CD4-positive, CD25-positive, alpha-beta regulatory T cell (primary cell): ENCODE measurements around the gene MCM3AP. TPM values are rescaled to one million over a fixed set of nuclear protein-coding genes. Genes with fewer than 3 reads are reported as not detected.

Source experiments
- ATAC-seq, 2 donors: fragments of 150-1000 bp; cut with Tn5 transposase; one replicate each; pipeline ENCODE4 v1.10.0; 2021; ENCODE audit warnings: low read depth in 2 of 2, moderate number of reproducible peaks in 2 of 2, moderate library complexity in 1 of 2
- DNase-seq, 3 donors: peaks; one replicate each; pipeline versions ENCODE4 v3.0.0 to v3.0.0-alpha.2; 2012 to 2022; ENCODE audit warnings: mixed read lengths in 1 of 3
- H3K27ac ChIP-seq: one replicate; pipeline ENCODE4 v1.7.0; 2013; ENCODE audit warnings: mild to moderate bottlenecking, low read length; ENCODE audit not compliant: insufficient read depth, poor library complexity, severe bottlenecking
- H3K27me3 ChIP-seq: one replicate; pipeline ENCODE4 v1.7.0; 2013; ENCODE audit warnings: low read length; ENCODE audit not compliant: control insufficient read depth, insufficient read depth
- H3K36me3 ChIP-seq: one replicate; pipeline ENCODE4 v1.7.0; 2013; ENCODE audit warnings: mild to moderate bottlenecking, low read length, moderate library complexity; ENCODE audit not compliant: control insufficient read depth, insufficient read depth
- H3K4me1 ChIP-seq: 2 replicates; pipeline ENCODE4 v1.7.0; 2013; ENCODE audit warnings: mild to moderate bottlenecking, low read length; ENCODE audit not compliant: insufficient read depth, control insufficient read depth, poor library complexity, severe bottlenecking
- H3K4me3 ChIP-seq: one replicate; pipeline ENCODE4 v1.7.0; 2013; ENCODE audit warnings: low read depth, mild to moderate bottlenecking, low read length, moderate library complexity
- H3K9me3 ChIP-seq, 2 experiments: 1 replicate in 1 of 2; 2 replicates in 1 of 2; pipeline ENCODE4 v1.7.0; 2013; ENCODE audit warnings: low read length in 2 of 2, mild to moderate bottlenecking in 1 of 2, moderate library complexity in 1 of 2; ENCODE audit not compliant: control insufficient read depth in 2 of 2
- H3K27ac Mint-ChIP-seq, 3 donors: one replicate each; pipeline ENCODE4 v1.8.0; 2020 to 2022; ENCODE audit warnings: mild to moderate bottlenecking in 3 of 3, mixed read lengths in 3 of 3, moderate library complexity in 2 of 3
- H3K27me3 Mint-ChIP-seq: one replicate; pipeline ENCODE4 v1.8.0; 2022; ENCODE audit warnings: mild to moderate bottlenecking, mixed read lengths
- H3K36me3 Mint-ChIP-seq: one replicate; pipeline ENCODE4 v1.8.0; 2020; ENCODE audit warnings: mixed read lengths
- H3K4me1 Mint-ChIP-seq, 4 donors: one replicate each; pipeline ENCODE4 v1.8.0; 2020 to 2022; ENCODE audit warnings: mixed read lengths in 4 of 4, mild to moderate bottlenecking in 1 of 4
- H3K4me3 Mint-ChIP-seq, 4 donors: one replicate each; pipeline ENCODE4 v1.8.0; 2020 to 2022; ENCODE audit warnings: mild to moderate bottlenecking in 4 of 4, mixed read lengths in 4 of 4, moderate library complexity in 3 of 4
- H3K9me3 Mint-ChIP-seq, 7 donors: one replicate each; pipeline ENCODE4 v1.8.0; 2020 to 2022; ENCODE audit warnings: mixed read lengths in 7 of 7, mild to moderate bottlenecking in 3 of 7, moderate library complexity in 2 of 7
- polyA plus RNA-seq, 4 donors: library from polyadenylated mRNA; unstranded; fragments of 300-500 nt; fragmentation: Illumina TruSeq; gene quantifications; one replicate each; pipeline ENCODE4 v1.2.3, GENCODE V29; 2021
- total RNA-seq: library from RNA; stranded (reverse); gene quantifications from one replicate; pipeline ENCODE4 v1.2.3, GENCODE V29; 2022

MCM3AP gene
- total and polyA plus RNA-seq, 5 donors from 2014 or later: 30.7 to 139 (median 45.3) TPM

GRCh38 chr21:46199436-46200373 is 85.7 kb downstream of the MCM3AP start:
- ATAC-seq (no peak), DNase-seq (no peak)
- H3K4me1 ChIP-seq: no peaks in the 10 kb centered on the region
- H3K4me3 ChIP-seq: no peak overlapping the region
- H3K36me3 ChIP-seq: peaks cover 39% of the 10 kb centered on the region
- Mint-ChIP-seq H3K9me3 (no peaks in the 10 kb centered on the region), H3K36me3 (peaks cover 31% of the 10 kb centered on the region), H3K27ac (peak overlapping the region in 1 of 3 donors; percentile 73), H3K27me3 (no peaks in the 10 kb centered on the region), H3K4me3 (no peak overlapping the region), H3K4me1 (peaks cover 0 to 8% (median 0%) of the 10 kb centered on the region in 4 donors)
- no peak overlapping the region for H3K27ac ChIP-seq
- H3K27me3 ChIP-seq: no peaks in the 10 kb centered on the region
- H3K9me3 ChIP-seq: no peaks in the 10 kb centered on the region

- Mint-ChIP-seq H3K36me3 (peaks cover 33% of the 10 kb centered on the region), H3K9me3 (no peaks in the 10 kb centered on the region), H3K27me3 (no peaks in the 10 kb centered on the region), H3K4me3 (no peak overlapping the region), H3K4me1 (peaks cover 0 to 8% (median 0%) of the 10 kb centered on the region in 4 donors), H3K27ac (no peak overlapping the region)
- H3K27me3 ChIP-seq: no peaks in the 10 kb centered on the region
- H3K4me1 ChIP-seq: no peaks in the 10 kb centered on the region
- DNase-seq (no peak), ATAC-seq (no peak)
- no peak overlapping the region for H3K4me3 ChIP-seq
- H3K36me3 ChIP-seq: peaks cover 40% of the 10 kb centered on the region
- H3K9me3 ChIP-seq: no peaks in the 10 kb centered on the region
- H3K27ac ChIP-seq: no peak overlapping the region
These were observed 88.7 kb downstream of the MCM3AP start for GRCh38 chr21:46196733-46197132.

GRCh38 chr21:46195595-46196195 is 89.7 kb downstream of the MCM3AP start:
- H3K4me1 ChIP-seq: no peaks in the 10 kb centered on the region
- H3K27me3 ChIP-seq: no peaks in the 10 kb centered on the region
- Mint-ChIP-seq H3K4me1 (peaks cover 0 to 8% (median 0%) of the 10 kb centered on the region in 4 donors), H3K9me3 (no peaks in the 10 kb centered on the region), H3K4me3 (no peak overlapping the region), H3K27ac (peak overlapping the region in 1 of 3 donors; percentile 82), H3K36me3 (peaks cover 33% of the 10 kb centered on the region), H3K27me3 (no peaks in the 10 kb centered on the region)
- H3K9me3 ChIP-seq: no peaks in the 10 kb centered on the region
- no peak overlapping the region for H3K27ac ChIP-seq
- no peak overlapping the region for H3K4me3 ChIP-seq
- DNase-seq: no peak
- no peak for ATAC-seq
- peaks cover 40% of the 10 kb centered on the region for H3K36me3 ChIP-seq

DNA sequence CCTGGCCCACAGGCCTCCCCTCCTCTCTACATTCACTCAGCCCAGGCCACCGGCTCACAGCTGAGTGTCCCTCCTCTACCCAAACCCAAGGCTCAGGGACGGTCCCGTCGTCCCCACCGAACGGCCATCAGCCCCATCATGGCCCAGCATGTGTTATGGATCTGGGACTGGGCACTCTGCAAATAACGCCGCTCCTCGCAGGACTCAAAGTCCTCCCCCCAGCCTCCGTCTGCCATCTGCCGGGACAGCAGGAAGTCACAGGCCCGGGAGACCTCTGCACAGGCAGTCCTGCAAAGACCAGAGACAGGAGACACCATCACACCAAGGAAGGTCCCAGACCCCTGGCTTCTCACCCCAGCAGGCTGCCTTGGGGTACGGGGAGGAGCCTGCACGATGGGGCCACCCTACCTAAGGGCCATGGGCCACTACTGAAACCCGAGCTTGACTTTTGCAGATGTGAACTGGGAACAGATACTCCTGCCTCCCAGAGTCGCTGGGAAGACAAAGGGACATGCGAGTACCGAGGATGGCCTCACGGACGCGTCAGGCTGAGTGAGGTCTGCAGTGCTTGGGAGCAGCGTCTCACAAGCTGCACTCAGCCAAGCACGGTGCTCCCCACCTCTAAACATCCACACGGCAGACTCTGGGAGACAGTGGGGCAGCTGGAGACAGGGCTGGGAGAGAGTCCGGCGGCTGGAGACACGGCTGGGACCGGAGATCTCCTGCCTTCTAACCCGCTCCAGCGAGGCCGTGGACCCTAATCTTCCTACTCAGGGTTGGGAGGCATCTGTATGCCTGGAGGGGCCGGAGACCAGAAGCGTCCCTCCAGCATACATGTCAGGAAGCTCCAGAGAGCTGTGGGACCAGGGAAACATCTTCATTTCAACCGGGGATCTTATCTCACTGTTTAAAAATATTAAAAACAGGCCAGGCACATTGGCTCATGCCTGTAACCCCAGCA is 90.8 kb downstream of the MCM3AP start:
- H3K4me3 ChIP-seq: no peak overlapping the region
- no peak overlapping the region for H3K27ac ChIP-seq
- peak overlapping the region in 1 of 3 donors; percentile 65 for H3K27ac Mint-ChIP-seq
- peaks cover 31% of the 10 kb centered on the region for H3K36me3 Mint-ChIP-seq
- H3K4me3 Mint-ChIP-seq: no peak overlapping the region
- DNase-seq (no peak), ATAC-seq (no peak)
- H3K27me3 ChIP-seq: no peaks in the 10 kb centered on the region
- H3K27me3 Mint-ChIP-seq: no peaks in the 10 kb centered on the region
- H3K9me3 ChIP-seq: no peaks in the 10 kb centered on the region
- no peaks in the 10 kb centered on the region for H3K9me3 Mint-ChIP-seq
- peaks cover 33% of the 10 kb centered on the region for H3K36me3 ChIP-seq
- H3K4me1 Mint-ChIP-seq: peaks cover 0 to 6% (median 0%) of the 10 kb centered on the region in 4 donors
- H3K4me1 ChIP-seq: no peaks in the 10 kb centered on the region

- Mint-ChIP-seq H3K36me3 (peaks cover 24% of the 10 kb centered on the region), H3K27ac (peak overlapping the region in 1 of 3 donors; percentile 65), H3K4me1 (no peaks in the 10 kb centered on the region), H3K9me3 (no peaks in the 10 kb centered on the region), H3K27me3 (no peaks in the 10 kb centered on the region), H3K4me3 (no peak overlapping the region)
- ATAC-seq (no peak), DNase-seq (no peak)
- no peaks in the 10 kb centered on the region for H3K27me3 ChIP-seq
- H3K36me3 ChIP-seq: peaks cover 26% of the 10 kb centered on the region
- H3K27ac ChIP-seq: no peak overlapping the region
- no peaks in the 10 kb centered on the region for H3K4me1 ChIP-seq
- H3K9me3 ChIP-seq: no peaks in the 10 kb centered on the region
- H3K4me3 ChIP-seq: no peak overlapping the region
These were observed 91.5 kb downstream of the MCM3AP start for GRCh38 chr21:46193829-46194373.

DNA sequence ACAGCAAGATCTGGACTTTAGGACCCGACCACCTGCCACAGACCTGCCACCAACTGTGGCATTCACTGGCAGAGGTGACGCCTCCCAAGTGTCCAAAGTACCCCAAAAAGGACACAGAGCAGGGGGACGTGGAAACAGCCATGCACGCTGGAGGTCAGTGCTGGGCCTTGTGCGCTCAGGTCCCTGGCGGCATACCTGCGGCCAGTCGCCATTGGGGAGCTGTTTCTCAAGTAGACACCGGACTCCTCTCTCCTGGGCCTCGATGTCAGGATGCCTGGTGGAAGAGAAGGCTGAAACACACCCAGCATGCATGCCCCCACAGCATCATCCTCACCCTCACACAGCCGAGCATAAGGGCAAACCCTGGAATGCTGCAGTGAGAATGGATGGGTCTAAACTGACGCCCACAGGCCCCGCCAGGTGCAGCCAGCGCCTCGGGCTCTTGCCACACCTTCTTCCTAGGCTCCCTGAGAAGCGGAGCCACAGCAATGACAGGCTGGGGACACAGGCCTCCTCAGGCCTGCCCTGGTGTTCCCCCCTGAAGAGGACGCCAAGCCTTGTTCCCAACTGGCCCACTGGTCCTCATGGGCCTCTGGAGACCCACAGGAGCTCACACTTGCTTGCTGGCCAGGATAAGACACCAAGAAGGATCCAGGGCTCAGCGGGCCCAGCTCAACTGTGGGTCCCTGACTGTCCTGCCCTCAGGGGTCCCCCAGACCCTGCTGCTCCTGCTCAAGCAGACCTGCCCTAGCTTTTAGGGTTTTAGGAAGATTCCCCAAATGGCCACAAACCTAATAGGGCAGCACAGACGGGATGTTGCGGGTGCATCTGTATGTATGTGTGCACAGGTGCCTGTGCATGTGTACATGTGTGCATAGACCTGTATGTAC is 93.5 kb downstream of the MCM3AP start:
- H3K27ac ChIP-seq: no peak overlapping the region
- peaks cover 25% of the 10 kb centered on the region for H3K36me3 ChIP-seq
- DNase-seq (no peak), ATAC-seq (no peak)
- Mint-ChIP-seq H3K4me3 (no peak overlapping the region), H3K9me3 (no peaks in the 10 kb centered on the region), H3K27me3 (no peaks in the 10 kb centered on the region), H3K27ac (no peak overlapping the region), H3K4me1 (peaks cover 0 to 4% (median 0%) of the 10 kb centered on the region in 4 donors), H3K36me3 (peaks cover 14% of the 10 kb centered on the region)
- H3K9me3 ChIP-seq: no peaks in the 10 kb centered on the region
- no peak overlapping the region for H3K4me3 ChIP-seq
- no peaks in the 10 kb centered on the region for H3K4me1 ChIP-seq
- no peaks in the 10 kb centered on the region for H3K27me3 ChIP-seq
